Measurements from ENCODE around the gene OTOG. TPM values are rescaled to one million over a fixed set of nuclear protein-coding genes. Genes with fewer than 3 reads are reported as not detected.

OTOG gene
- total RNA-seq, 3 donors from 2014 or later: not detected

GRCh38 chr11:17528181-17528691 lies 18.8 kb upstream of the OTOG start:
- no peaks in the 10 kb centered on the region for H3K4me1 Mint-ChIP-seq (ENCODE audit: low read depth)
- ATAC-seq: peak; percentile 73 to 81

GRCh38 chr11:17528906-17529843 lies 17.9 kb upstream of the OTOG start:
- H3K4me3 Mint-ChIP-seq: no peak overlapping the region
- no peak for DNase-seq
- no peaks in the 10 kb centered on the region for H3K4me1 Mint-ChIP-seq (ENCODE audit: low read depth)
- H3K27me3 Mint-ChIP-seq (ENCODE audit: low read depth): peaks cover 11% of the 10 kb centered on the region
- ATAC-seq: no peak
- H3K9me3 Mint-ChIP-seq: no peaks in the 10 kb centered on the region
- no peaks in the 10 kb centered on the region for H3K36me3 Mint-ChIP-seq (ENCODE audit: insufficient read depth)

More at GRCh38 chr11:17528181-17528691, 18.8 kb upstream of the OTOG start:
- Mint-ChIP-seq H3K4me3 (no peak overlapping the region), H3K9me3 (no peaks in the 10 kb centered on the region), H3K27me3 (ENCODE audit: low read depth) (peaks cover 11% of the 10 kb centered on the region), H3K36me3 (ENCODE audit: insufficient read depth) (no peaks in the 10 kb centered on the region)
- peak; percentile 29 for DNase-seq

GRCh38 chr11:17529844-17530185 lies 17.2 kb upstream of the OTOG start:
- no peak overlapping the region for H3K4me3 Mint-ChIP-seq
- H3K36me3 Mint-ChIP-seq (ENCODE audit: insufficient read depth): no peaks in the 10 kb centered on the region
- DNase-seq (no peak), ATAC-seq (no peak)
- H3K27me3 Mint-ChIP-seq (ENCODE audit: low read depth): peaks cover 11% of the 10 kb centered on the region
- no peaks in the 10 kb centered on the region for H3K9me3 Mint-ChIP-seq
- H3K4me1 Mint-ChIP-seq (ENCODE audit: low read depth): no peaks in the 10 kb centered on the region

GRCh38 chr11:17531071-17531600 lies 15.9 kb upstream of the OTOG start:
- no peaks in the 10 kb centered on the region for H3K36me3 Mint-ChIP-seq (ENCODE audit: insufficient read depth)
- no peak overlapping the region for H3K4me3 Mint-ChIP-seq
- H3K4me1 Mint-ChIP-seq (ENCODE audit: low read depth): no peaks in the 10 kb centered on the region
- H3K27me3 Mint-ChIP-seq (ENCODE audit: low read depth): peaks cover 11% of the 10 kb centered on the region
- DNase-seq (no peak), ATAC-seq (no peak)
- H3K9me3 Mint-ChIP-seq: no peaks in the 10 kb centered on the region

GRCh38 chr11:17531636-17532113 lies 15.4 kb upstream of the OTOG start:
- ATAC-seq (no peak), DNase-seq (no peak)
- Mint-ChIP-seq H3K4me1 (ENCODE audit: low read depth) (no peaks in the 10 kb centered on the region), H3K9me3 (no peaks in the 10 kb centered on the region), H3K4me3 (no peak overlapping the region), H3K36me3 (ENCODE audit: insufficient read depth) (no peaks in the 10 kb centered on the region), H3K27me3 (ENCODE audit: low read depth) (peaks cover 11% of the 10 kb centered on the region)

GRCh38 chr11:17532784-17533183 lies 14.3 kb upstream of the OTOG start:
- DNase-seq (no peak), ATAC-seq (no peak)
- Mint-ChIP-seq H3K36me3 (ENCODE audit: insufficient read depth) (no peaks in the 10 kb centered on the region), H3K4me1 (ENCODE audit: low read depth) (no peaks in the 10 kb centered on the region), H3K9me3 (no peaks in the 10 kb centered on the region), H3K4me3 (no peak overlapping the region), H3K27me3 (ENCODE audit: low read depth) (peaks cover 11% of the 10 kb centered on the region)

GRCh38 chr11:17533341-17533740 lies 13.7 kb upstream of the OTOG start:
- Mint-ChIP-seq H3K9me3 (no peaks in the 10 kb centered on the region), H3K4me1 (ENCODE audit: low read depth) (no peaks in the 10 kb centered on the region), H3K27me3 (ENCODE audit: low read depth) (peaks cover 7% of the 10 kb centered on the region), H3K36me3 (ENCODE audit: insufficient read depth) (no peaks in the 10 kb centered on the region), H3K4me3 (no peak overlapping the region)
- ATAC-seq (no peak), DNase-seq (no peak)

GRCh38 chr11:17533778-17534415 lies 13.2 kb upstream of the OTOG start:
- H3K36me3 Mint-ChIP-seq (ENCODE audit: insufficient read depth): no peaks in the 10 kb centered on the region
- no peaks in the 10 kb centered on the region for H3K9me3 Mint-ChIP-seq
- DNase-seq: no peak
- peaks cover 6% of the 10 kb centered on the region for H3K27me3 Mint-ChIP-seq (ENCODE audit: low read depth)
- no peak for ATAC-seq
- no peak overlapping the region for H3K4me3 Mint-ChIP-seq
- H3K4me1 Mint-ChIP-seq (ENCODE audit: low read depth): no peaks in the 10 kb centered on the region

GRCh38 chr11:17535488-17535887 lies 11.6 kb upstream of the OTOG start:
- ATAC-seq: no peak
- no peak for DNase-seq
- no peaks in the 10 kb centered on the region for H3K4me1 Mint-ChIP-seq (ENCODE audit: low read depth)
- H3K4me3 Mint-ChIP-seq: no peak overlapping the region
- no peaks in the 10 kb centered on the region for H3K9me3 Mint-ChIP-seq
- H3K27me3 Mint-ChIP-seq (ENCODE audit: low read depth): no peaks in the 10 kb centered on the region
- H3K36me3 Mint-ChIP-seq (ENCODE audit: insufficient read depth): no peaks in the 10 kb centered on the region

- ATAC-seq: no peak
- H3K4me1 Mint-ChIP-seq (ENCODE audit: low read depth): no peaks in the 10 kb centered on the region
- H3K27me3 Mint-ChIP-seq (ENCODE audit: low read depth): no peaks in the 10 kb centered on the region
- H3K9me3 Mint-ChIP-seq: no peaks in the 10 kb centered on the region
- DNase-seq: no peak
- H3K4me3 Mint-ChIP-seq: no peak overlapping the region
- H3K36me3 Mint-ChIP-seq (ENCODE audit: insufficient read depth): no peaks in the 10 kb centered on the region
These were observed 9.8 kb upstream of the OTOG start for GRCh38 chr11:17537261-17537660.

- DNase-seq (no peak), ATAC-seq (no peak)
- Mint-ChIP-seq H3K27me3 (ENCODE audit: low read depth) (no peaks in the 10 kb centered on the region), H3K4me3 (no peak overlapping the region), H3K9me3 (no peaks in the 10 kb centered on the region), H3K4me1 (ENCODE audit: low read depth) (no peaks in the 10 kb centered on the region), H3K36me3 (ENCODE audit: insufficient read depth) (no peaks in the 10 kb centered on the region)
These were observed 9.0 kb upstream of the OTOG start for GRCh38 chr11:17538054-17538453.

- ATAC-seq (no peak), DNase-seq (no peak)
- H3K9me3 Mint-ChIP-seq: no peaks in the 10 kb centered on the region
- H3K36me3 Mint-ChIP-seq (ENCODE audit: insufficient read depth): no peaks in the 10 kb centered on the region
- peaks cover 3% of the 10 kb centered on the region for H3K27me3 Mint-ChIP-seq (ENCODE audit: low read depth)
- peaks cover 2% of the 10 kb centered on the region for H3K4me1 Mint-ChIP-seq (ENCODE audit: low read depth)
- H3K4me3 Mint-ChIP-seq: no peak overlapping the region
These were observed 8.3 kb upstream of the OTOG start for GRCh38 chr11:17538731-17539130.

- no peaks in the 10 kb centered on the region for H3K9me3 Mint-ChIP-seq
- DNase-seq (no peak), ATAC-seq (no peak)
- peaks cover 4% of the 10 kb centered on the region for H3K4me1 Mint-ChIP-seq (ENCODE audit: low read depth)
- no peak overlapping the region for H3K4me3 Mint-ChIP-seq
- peaks cover 17% of the 10 kb centered on the region for H3K27me3 Mint-ChIP-seq (ENCODE audit: low read depth)
- H3K36me3 Mint-ChIP-seq (ENCODE audit: insufficient read depth): no peaks in the 10 kb centered on the region
These were observed 6.3 kb upstream of the OTOG start for GRCh38 chr11:17540807-17541206.

- DNase-seq (no peak), ATAC-seq (no peak)
- Mint-ChIP-seq H3K27me3 (ENCODE audit: low read depth) (peaks cover 23% of the 10 kb centered on the region), H3K36me3 (ENCODE audit: insufficient read depth) (no peaks in the 10 kb centered on the region), H3K9me3 (no peaks in the 10 kb centered on the region), H3K4me1 (ENCODE audit: low read depth) (peaks cover 4% of the 10 kb centered on the region), H3K4me3 (no peak overlapping the region)
These were observed 5.7 kb upstream of the OTOG start for GRCh38 chr11:17541330-17541885.

Measured in activated T-cell treated with anti-CD3 and anti-CD28 coated beads, Interleukin-2, amount 50 U/mL, for 4 hours (primary cell).